SKM-1 treated with dmso at 0.1 percent for 144 hours (cell line): ENCODE data around the gene TBPL2.
A peak's percentile ranks its signal among the peaks of the same experiment; 100 is the strongest.
"Not testable (repeated sequence)": the region's sequence is repeated elsewhere in the genome, so short reads cannot be mapped to it uniquely, and the experiment has no call there.

Source experiments
- DNase-seq: peaks from one replicate; lab custom pipeline; 2025; ENCODE audit not compliant: unreplicated experiment; lab: John Stamatoyannopoulos, UW

TBPL2 gene

GRCh38 chr14:55440385-55440784 is at the start of gene TBPL2:
Gene TBPL2, minus strand, starts transcription at chr14:55440616. Its CDS starts 167 bp downstream, at chr14:55440449.
- DNase-seq = no peak

GRCh38 chr14:55488204-55488603 is 47.8 kb upstream of the TBPL2 start:
- DNase-seq = no peak

GRCh38 chr14:55482936-55483605 is 42.7 kb upstream of the TBPL2 start:
- no peak for DNase-seq

- DNase-seq = no peak
These were observed 41.4 kb upstream of the TBPL2 start for GRCh38 chr14:55481769-55482168.

- no peak for DNase-seq
These were observed 37.3 kb upstream of the TBPL2 start for GRCh38 chr14:55477680-55478079.

- DNase-seq = not testable (repeated sequence)
These were observed 36.0 kb upstream of the TBPL2 start for GRCh38 chr14:55476448-55476847.

GRCh38 chr14:55473786-55474185 is 33.4 kb upstream of the TBPL2 start:
- no peak for DNase-seq

- DNase-seq = peak; percentile 25
These were observed 29.6 kb upstream of the TBPL2 start for GRCh38 chr14:55470025-55470424.

- no peak for DNase-seq
These were observed 26.9 kb upstream of the TBPL2 start for GRCh38 chr14:55467307-55467706.

- DNase-seq = no peak
These were observed 18.5 kb upstream of the TBPL2 start for GRCh38 chr14:55458800-55459515.

GRCh38 chr14:55457496-55457895 is 17.1 kb upstream of the TBPL2 start:
- no peak for DNase-seq

- DNase-seq = not testable (repeated sequence)
These were observed 16.0 kb upstream of the TBPL2 start for GRCh38 chr14:55456411-55456810.

GRCh38 chr14:55454264-55455002 is 14.0 kb upstream of the TBPL2 start:
- DNase-seq = no peak

GRCh38 chr14:55451950-55452349 is 11.5 kb upstream of the TBPL2 start:
- DNase-seq = no peak

GRCh38 chr14:55451398-55451797 is 11.0 kb upstream of the TBPL2 start:
- DNase-seq = no peak

- no peak for DNase-seq
These were observed 10.6 kb upstream of the TBPL2 start for GRCh38 chr14:55450987-55451386.

- no peak for DNase-seq
These were observed 10.1 kb upstream of the TBPL2 start for GRCh38 chr14:55450539-55450938.

GRCh38 chr14:55450124-55450523 is 9.7 kb upstream of the TBPL2 start:
- DNase-seq = no peak

- DNase-seq = no peak
These were observed 8.7 kb upstream of the TBPL2 start for GRCh38 chr14:55449116-55449515.

GRCh38 chr14:55448141-55448614 is 7.8 kb upstream of the TBPL2 start:
- no peak for DNase-seq

- DNase-seq = no peak
These were observed 6.4 kb upstream of the TBPL2 start for GRCh38 chr14:55446833-55447232.
